Keratinocyte (primary cell): Measurements from ENCODE around the gene MYO9A.

Experiments
- CTCF ChIP-seq, 3 experiments: IDR thresholded peaks in 1 of 3; conservative IDR thresholded peaks in 1 of 3; optimal IDR thresholded peaks in 1 of 3; 2 replicates in 2 of 3; 3 replicates in 1 of 3; pipeline versions ENCODE3 to v1.5.1; 2011; ENCODE audit warnings: low read length in 3 of 3, mild to moderate bottlenecking in 3 of 3, moderate library complexity in 2 of 3, control low read depth in 1 of 3, inconsistent platforms in 1 of 3; ENCODE audit not compliant: insufficient read depth in 2 of 3; ENCODE audit errors: extremely low read depth in 1 of 3
- EZH2 ChIP-seq: IDR thresholded peaks from one replicate; pipeline ENCODE4 v1.6.1; 2012; ENCODE audit warnings: inconsistent platforms, mild to moderate bottlenecking, low read length, moderate library complexity

- TF ChIP-seq CTCF (optimal IDR thresholded peaks at IDR 0.05 in 1 of 3, IDR thresholded peaks at IDR 0.05 in 1 of 3, conservative IDR thresholded peaks at IDR 0.05 in 1 of 3; ENCODE audit: extremely low read depth in 1 of 3, insufficient read depth in 2 of 3, low read length in 3 of 3) (no peak), EZH2 (no peak)
Measured at GRCh38 chr15:71791975-71792374, 326.0 kb downstream of the MYO9A start.
